VCaP (cell line): Measurements from ENCODE around the gene ILDR2.
A peak's percentile ranks its signal among the peaks of the same experiment; 100 is the strongest.

Experiments
- H3K27ac ChIP-seq: fragments of 450-650 bp; 2 replicates; pipeline ENCODE4 v1.5.1; 2017
- CTCF ChIP-seq: fragments of 450-650 bp; conservative IDR thresholded peaks from 2 replicates; pipeline ENCODE4 v1.5.1; 2017; ENCODE audit warnings: mild to moderate bottlenecking, moderate library complexity

The ILDR2 gene

GRCh38 chr1:166874464-166874863 is 100.9 kb downstream of the ILDR2 start:
- H3K27ac ChIP-seq: no peak overlapping the region
- no peak for TF ChIP-seq CTCF

GRCh38 chr1:166870584-166870983 is 104.8 kb downstream of the ILDR2 start:
- no peak overlapping the region for H3K27ac ChIP-seq
- TF ChIP-seq CTCF: no peak

- no peak overlapping the region for H3K27ac ChIP-seq
- no peak for TF ChIP-seq CTCF
Observed at GRCh38 chr1:166869318-166870099, 105.8 kb downstream of the ILDR2 start.

GRCh38 chr1:166868639-166869038 is 106.7 kb downstream of the ILDR2 start:
- no peak for TF ChIP-seq CTCF
- H3K27ac ChIP-seq: no peak overlapping the region

- TF ChIP-seq CTCF: no peak
Observed at GRCh38 chr1:166865926-166866325, 109.4 kb downstream of the ILDR2 start.

GRCh38 chr1:166859597-166859996 is 115.7 kb downstream of the ILDR2 start:
- H3K27ac ChIP-seq: peak overlapping the region; percentile 59; the same call in 1 of the 2 replicates
- TF ChIP-seq CTCF: no peak

More at GRCh38 chr1:166865926-166866325, 109.4 kb downstream of the ILDR2 start:
- no peak overlapping the region for H3K27ac ChIP-seq

GRCh38 chr1:166858726-166859419 is 116.5 kb downstream of the ILDR2 start:
- TF ChIP-seq CTCF: no peak
- H3K27ac ChIP-seq: peak overlapping the region; percentile 59
